ENCODE measurements around the gene KRTAP10-11.
"Not testable (repeated sequence)": the region's sequence is repeated elsewhere in the genome, so short reads cannot be mapped to it uniquely, and the experiment has no call there.

The KRTAP10-11 gene

DNA sequence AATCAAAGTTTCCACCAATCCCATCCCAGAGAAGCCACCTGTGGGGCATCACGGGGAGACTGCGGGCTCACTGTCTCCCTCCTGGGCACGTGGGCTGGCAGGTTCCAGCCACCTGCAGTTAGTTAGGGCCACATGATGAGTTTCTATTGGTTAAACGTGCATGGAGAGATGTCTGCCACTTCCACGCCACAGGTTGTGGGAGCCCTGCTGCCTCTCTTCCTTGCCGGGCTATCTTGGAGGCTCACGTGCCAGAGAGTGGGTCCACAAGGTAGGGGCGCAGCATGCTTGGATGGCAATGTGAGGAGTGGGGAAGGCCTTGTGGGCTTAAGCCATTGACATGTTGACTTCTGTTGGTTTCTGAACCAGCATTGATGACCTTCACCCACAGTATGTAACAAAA is 42.3 kb upstream of the KRTAP10-11 start:
- no peak for DNase-seq
- Histone ChIP-seq H2AFZ (ENCODE audit: low read depth, low read length) (no peak overlapping the region), H4K20me1 (ENCODE audit: insufficient read depth, low read length) (no peaks in the 10 kb centered on the region), H3K4me2 (ENCODE audit: insufficient read depth, low read length) (no peak overlapping the region), H3K4me1 (ENCODE audit: insufficient read depth, low read length) (no peaks in the 10 kb centered on the region), H3K27ac (ENCODE audit: low read length) (no peak overlapping the region), H3K36me3 (ENCODE audit: insufficient read depth, low read length) (no peaks in the 10 kb centered on the region), H3K9ac (ENCODE audit: low read depth, low read length) (no peak overlapping the region), H3K9me3 (ENCODE audit: insufficient read depth, low read length, severe bottlenecking) (no peaks in the 10 kb centered on the region), H3K4me3 (ENCODE audit: low read depth in 1 of 2, low read length in 2 of 2) (no peak overlapping the region), H3K79me2 (ENCODE audit: insufficient read depth, low read length) (no peaks in the 10 kb centered on the region), H3K27me3 (ENCODE audit: insufficient read depth, low read length, poor library complexity) (no peaks in the 10 kb centered on the region)
- no peak for ATAC-seq (ENCODE audit: insufficient read depth, low read depth)
- TF ChIP-seq EZH2 (IDR thresholded peaks at IDR 0.05; ENCODE audit: borderline replicate concordance, low read depth, low read length, severe bottlenecking) (no peak), CTCF (IDR thresholded peaks at IDR 0.05; ENCODE audit: borderline replicate concordance, extremely low read depth, low read length, poor library complexity, severe bottlenecking) (no peak)

GRCh38 chr21:44606495-44606894 is 39.7 kb upstream of the KRTAP10-11 start:
- Histone ChIP-seq H3K27ac (ENCODE audit: low read length) (no peak overlapping the region), H3K9ac (ENCODE audit: low read depth, low read length) (no peak overlapping the region), H3K4me2 (ENCODE audit: insufficient read depth, low read length) (no peak overlapping the region), H2AFZ (ENCODE audit: low read depth, low read length) (no peak overlapping the region), H3K9me3 (ENCODE audit: insufficient read depth, low read length, severe bottlenecking) (peaks cover 6% of the 10 kb centered on the region), H3K36me3 (ENCODE audit: insufficient read depth, low read length) (no peaks in the 10 kb centered on the region), H3K4me3 (ENCODE audit: low read depth in 1 of 2, low read length in 2 of 2) (no peak overlapping the region), H3K4me1 (ENCODE audit: insufficient read depth, low read length) (no peaks in the 10 kb centered on the region), H3K27me3 (ENCODE audit: insufficient read depth, low read length, poor library complexity) (no peaks in the 10 kb centered on the region), H4K20me1 (ENCODE audit: insufficient read depth, low read length) (no peaks in the 10 kb centered on the region), H3K79me2 (ENCODE audit: insufficient read depth, low read length) (no peaks in the 10 kb centered on the region)
- DNase-seq: no peak
- ATAC-seq (ENCODE audit: insufficient read depth, low read depth): no peak
- TF ChIP-seq EZH2 (IDR thresholded peaks at IDR 0.05; ENCODE audit: borderline replicate concordance, low read depth, low read length, severe bottlenecking) (no peak), CTCF (IDR thresholded peaks at IDR 0.05; ENCODE audit: borderline replicate concordance, extremely low read depth, low read length, poor library complexity, severe bottlenecking) (no peak)

GRCh38 chr21:44609193-44609592 is 37.0 kb upstream of the KRTAP10-11 start:
- no peak overlapping the region for H3K9ac ChIP-seq (ENCODE audit: low read depth, low read length)
- no peaks in the 10 kb centered on the region for H3K27me3 ChIP-seq (ENCODE audit: insufficient read depth, low read length, poor library complexity)
- H3K4me3 ChIP-seq (ENCODE audit: low read depth in 1 of 2, low read length in 2 of 2): no peak overlapping the region
- H3K27ac ChIP-seq (ENCODE audit: low read length): no peak overlapping the region
- H3K9me3 ChIP-seq (ENCODE audit: insufficient read depth, low read length, severe bottlenecking): peaks cover 18% of the 10 kb centered on the region
- no peaks in the 10 kb centered on the region for H4K20me1 ChIP-seq (ENCODE audit: insufficient read depth, low read length)
- H3K4me2 ChIP-seq (ENCODE audit: insufficient read depth, low read length): no peak overlapping the region
- H2AFZ ChIP-seq (ENCODE audit: low read depth, low read length): no peak overlapping the region
- no peaks in the 10 kb centered on the region for H3K36me3 ChIP-seq (ENCODE audit: insufficient read depth, low read length)
- DNase-seq (no peak), ATAC-seq (ENCODE audit: insufficient read depth, low read depth) (no peak)
- no peaks in the 10 kb centered on the region for H3K4me1 ChIP-seq (ENCODE audit: insufficient read depth, low read length)
- TF ChIP-seq CTCF (IDR thresholded peaks at IDR 0.05; ENCODE audit: borderline replicate concordance, extremely low read depth, low read length, poor library complexity, severe bottlenecking) (no peak), EZH2 (IDR thresholded peaks at IDR 0.05; ENCODE audit: borderline replicate concordance, low read depth, low read length, severe bottlenecking) (no peak)
- H3K79me2 ChIP-seq (ENCODE audit: insufficient read depth, low read length): no peaks in the 10 kb centered on the region

GRCh38 chr21:44610157-44610843 is 35.9 kb upstream of the KRTAP10-11 start:
- not testable (repeated sequence) for H3K4me2 ChIP-seq (ENCODE audit: insufficient read depth, low read length); H3K79me2 ChIP-seq (ENCODE audit: insufficient read depth, low read length); H3K27ac ChIP-seq (ENCODE audit: low read length); H2AFZ ChIP-seq (ENCODE audit: low read depth, low read length); H3K36me3 ChIP-seq (ENCODE audit: insufficient read depth, low read length); H3K4me3 ChIP-seq (ENCODE audit: low read depth in 1 of 2, low read length in 2 of 2); H3K4me1 ChIP-seq (ENCODE audit: insufficient read depth, low read length); H4K20me1 ChIP-seq (ENCODE audit: insufficient read depth, low read length); H3K27me3 ChIP-seq (ENCODE audit: insufficient read depth, low read length, poor library complexity); DNase-seq; ATAC-seq (ENCODE audit: insufficient read depth, low read depth); H3K9ac ChIP-seq (ENCODE audit: low read depth, low read length)
- peaks cover 19% of the 10 kb centered on the region for H3K9me3 ChIP-seq (ENCODE audit: insufficient read depth, low read length, severe bottlenecking)

Data from DND-41 (cell line).